Right atrium auricular region (tissue), 2 donors: ENCODE data around the gene TMIE. TPM values are rescaled to one million over a fixed set of nuclear protein-coding genes. Genes with fewer than 3 reads are reported as not detected.
A peak's percentile ranks its signal among the peaks of the same experiment; 100 is the strongest.

ENCODE experiments used
- DNase-seq: peaks from one replicate; pipeline ENCODE4 v3.0.0-alpha.2; 2019; ENCODE audit warnings: low spot score
- H3K27ac ChIP-seq, 2 donors: fragments of 200-600 bp; sonication (generic); 1 replicate in 1 of 2; 2 replicates in 1 of 2; pipeline ENCODE4 v1.5.1; 2016 to 2019
- H3K27me3 ChIP-seq, 2 donors: fragments of 200-600 bp; sonication (generic); one replicate each; pipeline versions ENCODE4 v1.5.1 to v1.6.0; 2017 to 2019
- H3K36me3 ChIP-seq: fragments of 200-600 bp; sonication (generic); one replicate; pipeline ENCODE4 v1.5.1; 2016
- H3K4me1 ChIP-seq, 2 donors: fragments of 200-600 bp; sonication (generic); one replicate each; pipeline versions ENCODE4 v1.5.1 to v1.6.0; 2017 to 2019
- H3K4me3 ChIP-seq, 2 donors: fragments of 200-600 bp; sonication (generic); 1 replicate in 1 of 2; 2 replicates in 1 of 2; pipeline ENCODE4 v1.5.1; 2017 to 2019; ENCODE audit warnings: mild to moderate bottlenecking in 1 of 2, moderate library complexity in 1 of 2
- H3K9me3 ChIP-seq, 2 donors: fragments of 200-600 bp; sonication (generic); one replicate each; pipeline ENCODE4 v1.5.1; 2019
- total RNA-seq, 2 donors: library from RNA; depleted of rRNA; stranded (reverse); fragments of >200 nt; gene quantifications; one replicate each; pipeline ENCODE4 v1.1.0, GENCODE V29; 2016
- TF ChIP-seq, protein P1 (sequence below), 2 donors: fragments of 200-600 bp; sonication (generic); IDR thresholded peaks; one replicate each; pipeline ENCODE4 v1.5.1; 2019; ENCODE audit warnings: antibody characterized with exemption in 2 of 2

The TMIE gene
- total RNA-seq, 2 donors from 2014 or later, result not detected

GRCh38 chr3:46716461-46717441 lies 15.6 kb downstream of the TMIE start:
- Histone ChIP-seq H3K9me3 (no peaks in the 10 kb centered on the region), H3K36me3 (no peaks in the 10 kb centered on the region), H3K4me1 (no peaks in the 10 kb centered on the region), H3K4me3 (no peak overlapping the region), H3K27me3 (no peaks in the 10 kb centered on the region), H3K27ac (no peak overlapping the region)
- TF ChIP-seq, protein P1, sequence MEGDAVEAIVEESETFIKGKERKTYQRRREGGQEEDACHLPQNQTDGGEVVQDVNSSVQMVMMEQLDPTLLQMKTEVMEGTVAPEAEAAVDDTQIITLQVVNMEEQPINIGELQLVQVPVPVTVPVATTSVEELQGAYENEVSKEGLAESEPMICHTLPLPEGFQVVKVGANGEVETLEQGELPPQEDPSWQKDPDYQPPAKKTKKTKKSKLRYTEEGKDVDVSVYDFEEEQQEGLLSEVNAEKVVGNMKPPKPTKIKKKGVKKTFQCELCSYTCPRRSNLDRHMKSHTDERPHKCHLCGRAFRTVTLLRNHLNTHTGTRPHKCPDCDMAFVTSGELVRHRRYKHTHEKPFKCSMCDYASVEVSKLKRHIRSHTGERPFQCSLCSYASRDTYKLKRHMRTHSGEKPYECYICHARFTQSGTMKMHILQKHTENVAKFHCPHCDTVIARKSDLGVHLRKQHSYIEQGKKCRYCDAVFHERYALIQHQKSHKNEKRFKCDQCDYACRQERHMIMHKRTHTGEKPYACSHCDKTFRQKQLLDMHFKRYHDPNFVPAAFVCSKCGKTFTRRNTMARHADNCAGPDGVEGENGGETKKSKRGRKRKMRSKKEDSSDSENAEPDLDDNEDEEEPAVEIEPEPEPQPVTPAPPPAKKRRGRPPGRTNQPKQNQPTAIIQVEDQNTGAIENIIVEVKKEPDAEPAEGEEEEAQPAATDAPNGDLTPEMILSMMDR (IDR thresholded peaks at IDR 0.05), result no peak
- DNase-seq, result no peak

- Histone ChIP-seq H3K4me1 (no peaks in the 10 kb centered on the region), H3K27me3 (no peaks in the 10 kb centered on the region), H3K27ac (no peak within 1 kb of the TSS), H3K4me3 (no peak within 1 kb of the TSS), H3K9me3 (no peaks in the 10 kb centered on the region), H3K36me3 (no peaks in the 10 kb centered on the region)
- TF ChIP-seq, protein P1 (IDR thresholded peaks at IDR 0.05), result peak in 1 of 2 donors; percentile 44
- DNase-seq, result no peak
Measured at GRCh38 chr3:46717447-46718231, 16.4 kb downstream of the TMIE start, which contains the start of gene PRSS50. TSS of gene PRSS50 (minus strand) at chr3:46717869. CDS start at chr3:46717824, 45 bp downstream.

DNA sequence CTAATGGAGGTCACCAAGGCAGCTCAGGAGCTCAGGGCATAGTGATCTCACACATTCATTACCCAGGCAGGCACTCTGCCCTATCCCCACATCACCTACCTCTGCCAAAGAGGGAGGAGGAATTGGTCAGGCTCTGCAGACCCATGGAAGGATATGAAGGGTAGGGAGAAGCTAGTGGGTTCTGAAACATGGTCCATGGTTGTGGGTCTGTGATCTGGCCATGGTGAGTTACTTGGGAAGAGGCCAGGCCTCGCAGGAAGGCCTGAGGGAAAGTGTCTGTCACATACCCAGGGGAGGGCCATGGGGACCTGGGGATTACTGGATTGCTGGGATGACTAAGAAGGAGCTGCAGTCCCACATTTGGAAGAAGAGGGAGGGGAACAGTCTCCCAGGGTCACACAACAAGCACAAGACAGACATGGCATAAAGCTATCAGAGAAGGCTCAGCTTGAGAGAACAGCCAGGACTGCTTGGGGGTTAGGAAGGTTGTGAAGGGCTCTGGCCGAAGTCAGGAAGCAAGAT lies 17.9 kb downstream of the TMIE start:
- Histone ChIP-seq H3K4me1 (no peaks in the 10 kb centered on the region), H3K9me3 (no peaks in the 10 kb centered on the region), H3K27me3 (no peaks in the 10 kb centered on the region), H3K36me3 (no peaks in the 10 kb centered on the region), H3K27ac (no peak overlapping the region), H3K4me3 (no peak overlapping the region)
- TF ChIP-seq, protein P1 (IDR thresholded peaks at IDR 0.05), result no peak
- peak; percentile 51 for DNase-seq

- TF ChIP-seq, protein P1 (IDR thresholded peaks at IDR 0.05), result no peak
- DNase-seq, result peak; percentile 40
Measured at GRCh38 chr3:46719735-46720271, 18.6 kb downstream of the TMIE start.

DNA sequence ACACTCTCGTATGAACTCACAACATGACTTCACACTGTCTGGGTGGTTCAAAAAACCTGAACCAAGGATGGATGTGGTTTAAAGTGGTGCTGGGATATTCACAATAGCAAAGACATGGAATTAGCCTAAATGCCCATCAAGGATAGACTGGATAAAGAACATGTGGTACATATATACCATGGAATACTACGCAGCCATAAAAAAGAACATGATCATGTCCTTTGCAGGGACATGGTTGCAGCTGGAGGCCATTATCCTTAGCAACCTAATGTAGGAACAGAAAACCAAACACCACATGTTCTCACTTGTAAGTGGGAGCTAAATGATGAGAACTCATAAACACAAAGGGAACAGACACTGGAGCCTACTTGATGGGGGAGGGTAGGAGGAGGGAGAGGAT lies 19.8 kb downstream of the TMIE start:
- Histone ChIP-seq H3K36me3 (no peaks in the 10 kb centered on the region), H3K4me1 (no peaks in the 10 kb centered on the region), H3K27ac (no peak overlapping the region), H3K4me3 (no peak overlapping the region), H3K9me3 (no peaks in the 10 kb centered on the region), H3K27me3 (no peaks in the 10 kb centered on the region)
- no peak for DNase-seq
- TF ChIP-seq, protein P1 (IDR thresholded peaks at IDR 0.05), result no peak

More at GRCh38 chr3:46719735-46720271, 18.6 kb downstream of the TMIE start:
- Histone ChIP-seq H3K9me3 (no peaks in the 10 kb centered on the region), H3K4me1 (no peaks in the 10 kb centered on the region), H3K27me3 (no peaks in the 10 kb centered on the region), H3K4me3 (no peak overlapping the region), H3K36me3 (no peaks in the 10 kb centered on the region), H3K27ac (no peak overlapping the region)
